ENCODE data around the gene BPI. TPM values are rescaled to one million over a fixed set of nuclear protein-coding genes. Genes with fewer than 3 reads are reported as not detected.

The BPI gene
- total RNA-seq, 1 experiment from 2014 or later = not detected

DNA sequence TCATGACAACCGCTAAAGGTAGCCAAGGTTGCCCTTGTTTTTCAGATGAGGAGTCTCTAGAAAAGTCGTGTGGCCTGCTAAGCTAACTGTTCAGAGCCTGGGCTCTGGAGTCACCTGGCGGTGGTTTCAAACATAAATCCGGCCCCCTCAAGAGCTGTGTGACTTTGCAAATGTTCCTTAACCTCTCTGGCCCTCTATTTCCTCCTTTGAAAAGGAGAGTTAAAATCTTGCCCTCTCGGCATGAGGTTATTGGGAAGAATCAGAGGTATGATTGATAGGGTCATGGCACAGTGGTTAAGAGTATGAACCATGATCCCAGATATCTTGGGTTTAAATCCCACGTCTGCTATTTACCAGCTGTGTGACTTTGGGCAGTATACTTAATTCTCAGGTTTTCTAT lies 36.7 kb downstream of the BPI start:
- Histone ChIP-seq H3K27me3 (ENCODE audit: control insufficient read depth, insufficient read depth, low read length) (no peaks in the 10 kb centered on the region), H3K36me3 (ENCODE audit: control insufficient read depth, insufficient read depth, low read length) (no peaks in the 10 kb centered on the region), H3K4me3 (ENCODE audit: low read depth in 2 of 2, low read length in 2 of 2) (no peak overlapping the region), H3K27ac (ENCODE audit: low read length) (no peak overlapping the region), H3K9me3 (ENCODE audit: control insufficient read depth, insufficient read depth, low read depth, low read length) (no peaks in the 10 kb centered on the region), H3K4me1 (ENCODE audit: control insufficient read depth, insufficient read depth, low read length) (no peaks in the 10 kb centered on the region)
- TF ChIP-seq, protein P1, sequence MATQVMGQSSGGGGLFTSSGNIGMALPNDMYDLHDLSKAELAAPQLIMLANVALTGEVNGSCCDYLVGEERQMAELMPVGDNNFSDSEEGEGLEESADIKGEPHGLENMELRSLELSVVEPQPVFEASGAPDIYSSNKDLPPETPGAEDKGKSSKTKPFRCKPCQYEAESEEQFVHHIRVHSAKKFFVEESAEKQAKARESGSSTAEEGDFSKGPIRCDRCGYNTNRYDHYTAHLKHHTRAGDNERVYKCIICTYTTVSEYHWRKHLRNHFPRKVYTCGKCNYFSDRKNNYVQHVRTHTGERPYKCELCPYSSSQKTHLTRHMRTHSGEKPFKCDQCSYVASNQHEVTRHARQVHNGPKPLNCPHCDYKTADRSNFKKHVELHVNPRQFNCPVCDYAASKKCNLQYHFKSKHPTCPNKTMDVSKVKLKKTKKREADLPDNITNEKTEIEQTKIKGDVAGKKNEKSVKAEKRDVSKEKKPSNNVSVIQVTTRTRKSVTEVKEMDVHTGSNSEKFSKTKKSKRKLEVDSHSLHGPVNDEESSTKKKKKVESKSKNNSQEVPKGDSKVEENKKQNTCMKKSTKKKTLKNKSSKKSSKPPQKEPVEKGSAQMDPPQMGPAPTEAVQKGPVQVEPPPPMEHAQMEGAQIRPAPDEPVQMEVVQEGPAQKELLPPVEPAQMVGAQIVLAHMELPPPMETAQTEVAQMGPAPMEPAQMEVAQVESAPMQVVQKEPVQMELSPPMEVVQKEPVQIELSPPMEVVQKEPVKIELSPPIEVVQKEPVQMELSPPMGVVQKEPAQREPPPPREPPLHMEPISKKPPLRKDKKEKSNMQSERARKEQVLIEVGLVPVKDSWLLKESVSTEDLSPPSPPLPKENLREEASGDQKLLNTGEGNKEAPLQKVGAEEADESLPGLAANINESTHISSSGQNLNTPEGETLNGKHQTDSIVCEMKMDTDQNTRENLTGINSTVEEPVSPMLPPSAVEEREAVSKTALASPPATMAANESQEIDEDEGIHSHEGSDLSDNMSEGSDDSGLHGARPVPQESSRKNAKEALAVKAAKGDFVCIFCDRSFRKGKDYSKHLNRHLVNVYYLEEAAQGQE (IDR thresholded peaks at IDR 0.05; ENCODE audit: insufficient read depth in 1 of 2, low read depth in 2 of 2, low read length in 1 of 2) = no peak
- no peak for TF ChIP-seq SIN3A (IDR thresholded peaks at IDR 0.05; ENCODE audit: borderline replicate concordance, insufficient read depth, low read depth, low read length)
- TF ChIP-seq POLR2AphosphoS5 (IDR thresholded peaks at IDR 0.05; ENCODE audit: low read depth, low read length) = no peak
- TF ChIP-seq, protein P2, sequence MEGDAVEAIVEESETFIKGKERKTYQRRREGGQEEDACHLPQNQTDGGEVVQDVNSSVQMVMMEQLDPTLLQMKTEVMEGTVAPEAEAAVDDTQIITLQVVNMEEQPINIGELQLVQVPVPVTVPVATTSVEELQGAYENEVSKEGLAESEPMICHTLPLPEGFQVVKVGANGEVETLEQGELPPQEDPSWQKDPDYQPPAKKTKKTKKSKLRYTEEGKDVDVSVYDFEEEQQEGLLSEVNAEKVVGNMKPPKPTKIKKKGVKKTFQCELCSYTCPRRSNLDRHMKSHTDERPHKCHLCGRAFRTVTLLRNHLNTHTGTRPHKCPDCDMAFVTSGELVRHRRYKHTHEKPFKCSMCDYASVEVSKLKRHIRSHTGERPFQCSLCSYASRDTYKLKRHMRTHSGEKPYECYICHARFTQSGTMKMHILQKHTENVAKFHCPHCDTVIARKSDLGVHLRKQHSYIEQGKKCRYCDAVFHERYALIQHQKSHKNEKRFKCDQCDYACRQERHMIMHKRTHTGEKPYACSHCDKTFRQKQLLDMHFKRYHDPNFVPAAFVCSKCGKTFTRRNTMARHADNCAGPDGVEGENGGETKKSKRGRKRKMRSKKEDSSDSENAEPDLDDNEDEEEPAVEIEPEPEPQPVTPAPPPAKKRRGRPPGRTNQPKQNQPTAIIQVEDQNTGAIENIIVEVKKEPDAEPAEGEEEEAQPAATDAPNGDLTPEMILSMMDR (IDR thresholded peaks at IDR 0.05) = no peak
- TF ChIP-seq TCF7L2 (IDR thresholded peaks at IDR 0.05; ENCODE audit: low read depth, low read length) = no peak
- POLR2A ChIA-PET = no interaction called here
- CTCF ChIA-PET = no interaction called here
- ATAC-seq (no peak), DNase-seq (ENCODE audit: low read depth, low spot score) (no peak)
- intact Hi-C loops (cut with micrococcal nuclease; ENCODE audit: unreplicated experiment) = no loop called here
- no TSS peak for BruUV-seq (replicated peaks)
- in situ Hi-C loops (cut with HindIII; ENCODE audit: low pct_unique_long_range_greater_than_20kb, low sequenced_read_pairs) = no loop called here

DNA sequence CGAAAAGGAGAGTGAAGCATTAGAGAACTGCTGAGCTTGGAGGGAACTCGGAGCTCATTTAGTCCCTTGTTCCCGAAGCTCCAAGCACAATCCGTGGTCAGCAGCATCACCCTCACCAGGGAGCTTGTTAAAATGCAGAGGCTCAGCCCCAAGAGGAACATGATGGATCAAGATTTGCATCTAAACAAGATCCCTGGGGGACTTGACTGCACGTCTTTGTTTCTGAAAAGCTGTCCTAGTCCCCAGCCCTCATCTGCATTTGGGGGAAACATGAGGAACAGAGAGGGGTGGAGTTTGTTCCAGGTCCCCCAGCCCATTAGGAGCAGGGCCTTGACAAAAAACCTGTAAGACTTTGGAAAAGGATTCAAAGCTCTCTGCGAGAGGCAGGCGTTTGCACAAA lies 38.3 kb downstream of the BPI start:
- H3K36me3 ChIP-seq (ENCODE audit: control insufficient read depth, insufficient read depth, low read length) = no peaks in the 10 kb centered on the region
- intact Hi-C loops (cut with micrococcal nuclease; ENCODE audit: unreplicated experiment) (no loop called here), in situ Hi-C loops (cut with HindIII; ENCODE audit: low pct_unique_long_range_greater_than_20kb, low sequenced_read_pairs) (no loop called here)
- no peaks in the 10 kb centered on the region for H3K4me1 ChIP-seq (ENCODE audit: control insufficient read depth, insufficient read depth, low read length)
- CTCF ChIA-PET = no interaction called here
- ATAC-seq (no peak), DNase-seq (ENCODE audit: low read depth, low spot score) (no peak)
- no peaks in the 10 kb centered on the region for H3K9me3 ChIP-seq (ENCODE audit: control insufficient read depth, insufficient read depth, low read depth, low read length)
- H3K27ac ChIP-seq (ENCODE audit: low read length) = no peak overlapping the region
- no peaks in the 10 kb centered on the region for H3K27me3 ChIP-seq (ENCODE audit: control insufficient read depth, insufficient read depth, low read length)
- TF ChIP-seq POLR2AphosphoS5 (IDR thresholded peaks at IDR 0.05; ENCODE audit: low read depth, low read length) = no peak
- BruUV-seq (replicated peaks) = no TSS peak
- H3K4me3 ChIP-seq (ENCODE audit: low read depth in 2 of 2, low read length in 2 of 2) = no peak overlapping the region
- POLR2A ChIA-PET = no interaction called here

DNA sequence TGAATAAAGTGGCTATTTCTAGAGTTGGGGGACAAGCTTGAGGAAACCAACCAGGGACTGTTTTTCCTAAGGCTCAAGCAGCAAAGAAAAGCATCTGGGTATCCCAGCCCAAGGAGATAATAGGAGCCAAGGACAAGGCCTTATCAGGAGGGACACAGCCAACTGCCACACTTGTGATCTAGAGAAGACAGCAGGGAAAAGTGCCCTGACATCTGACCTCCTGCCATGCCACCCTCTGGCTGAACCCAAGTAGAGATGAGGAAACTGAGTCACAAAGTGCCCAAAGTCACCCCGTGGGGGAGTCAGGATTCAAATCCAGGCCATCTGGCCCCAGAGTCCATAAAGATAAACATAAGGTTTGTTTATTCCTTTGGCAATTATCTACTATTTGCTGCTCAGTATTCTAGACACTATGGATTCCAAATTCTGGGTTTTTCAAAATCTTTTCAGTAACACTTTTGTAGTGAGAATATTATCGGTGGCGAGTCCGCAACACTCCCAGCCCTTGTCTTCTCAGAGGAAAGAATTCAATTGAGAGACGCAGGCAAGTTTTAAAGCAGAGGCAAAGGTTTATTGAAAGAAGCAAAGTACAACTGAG lies 38.9 kb downstream of the BPI start:
- intact Hi-C loops (cut with micrococcal nuclease; ENCODE audit: unreplicated experiment) (no loop called here), in situ Hi-C loops (cut with HindIII; ENCODE audit: low pct_unique_long_range_greater_than_20kb, low sequenced_read_pairs) (no loop called here)
- TF ChIP-seq SIN3A (IDR thresholded peaks at IDR 0.05; ENCODE audit: borderline replicate concordance, insufficient read depth, low read depth, low read length) (no peak), POLR2AphosphoS5 (IDR thresholded peaks at IDR 0.05; ENCODE audit: low read depth, low read length) (no peak), TCF7L2 (IDR thresholded peaks at IDR 0.05; ENCODE audit: low read depth, low read length) (no peak)
- TF ChIP-seq, protein P2 (IDR thresholded peaks at IDR 0.05) = no peak
- TF ChIP-seq, protein P1 (IDR thresholded peaks at IDR 0.05; ENCODE audit: insufficient read depth in 1 of 2, low read depth in 2 of 2, low read length in 1 of 2) = no peak
- no peak for DNase-seq (ENCODE audit: low read depth, low spot score)
- H3K36me3 ChIP-seq (ENCODE audit: control insufficient read depth, insufficient read depth, low read length) = no peaks in the 10 kb centered on the region
- no peaks in the 10 kb centered on the region for H3K4me1 ChIP-seq (ENCODE audit: control insufficient read depth, insufficient read depth, low read length)
- no peak overlapping the region for H3K4me3 ChIP-seq (ENCODE audit: low read depth in 2 of 2, low read length in 2 of 2)
- H3K27me3 ChIP-seq (ENCODE audit: control insufficient read depth, insufficient read depth, low read length) = no peaks in the 10 kb centered on the region
- no peak for ATAC-seq
- no peak overlapping the region for H3K27ac ChIP-seq (ENCODE audit: low read length)
- POLR2A ChIA-PET = no interaction called here
- CTCF ChIA-PET = no interaction called here
- H3K9me3 ChIP-seq (ENCODE audit: control insufficient read depth, insufficient read depth, low read depth, low read length) = no peaks in the 10 kb centered on the region
- no TSS peak for BruUV-seq (replicated peaks)

Measured in Panc1 (cell line).